ENCODE data around the gene UHMK1. TPM values are rescaled to one million over a fixed set of nuclear protein-coding genes. Genes with fewer than 3 reads are reported as not detected.

UHMK1 gene
- total and polyA plus RNA-seq, 7 donors, result 16.7 to 62.1 (median 35.4) TPM

- no peak for DNase-seq
- TF ChIP-seq, protein P1, sequence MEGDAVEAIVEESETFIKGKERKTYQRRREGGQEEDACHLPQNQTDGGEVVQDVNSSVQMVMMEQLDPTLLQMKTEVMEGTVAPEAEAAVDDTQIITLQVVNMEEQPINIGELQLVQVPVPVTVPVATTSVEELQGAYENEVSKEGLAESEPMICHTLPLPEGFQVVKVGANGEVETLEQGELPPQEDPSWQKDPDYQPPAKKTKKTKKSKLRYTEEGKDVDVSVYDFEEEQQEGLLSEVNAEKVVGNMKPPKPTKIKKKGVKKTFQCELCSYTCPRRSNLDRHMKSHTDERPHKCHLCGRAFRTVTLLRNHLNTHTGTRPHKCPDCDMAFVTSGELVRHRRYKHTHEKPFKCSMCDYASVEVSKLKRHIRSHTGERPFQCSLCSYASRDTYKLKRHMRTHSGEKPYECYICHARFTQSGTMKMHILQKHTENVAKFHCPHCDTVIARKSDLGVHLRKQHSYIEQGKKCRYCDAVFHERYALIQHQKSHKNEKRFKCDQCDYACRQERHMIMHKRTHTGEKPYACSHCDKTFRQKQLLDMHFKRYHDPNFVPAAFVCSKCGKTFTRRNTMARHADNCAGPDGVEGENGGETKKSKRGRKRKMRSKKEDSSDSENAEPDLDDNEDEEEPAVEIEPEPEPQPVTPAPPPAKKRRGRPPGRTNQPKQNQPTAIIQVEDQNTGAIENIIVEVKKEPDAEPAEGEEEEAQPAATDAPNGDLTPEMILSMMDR (IDR thresholded peaks at IDR 0.05), result no peak
Observed at GRCh38 chr1:162527314-162527713, 29.7 kb downstream of the UHMK1 start.

DNA sequence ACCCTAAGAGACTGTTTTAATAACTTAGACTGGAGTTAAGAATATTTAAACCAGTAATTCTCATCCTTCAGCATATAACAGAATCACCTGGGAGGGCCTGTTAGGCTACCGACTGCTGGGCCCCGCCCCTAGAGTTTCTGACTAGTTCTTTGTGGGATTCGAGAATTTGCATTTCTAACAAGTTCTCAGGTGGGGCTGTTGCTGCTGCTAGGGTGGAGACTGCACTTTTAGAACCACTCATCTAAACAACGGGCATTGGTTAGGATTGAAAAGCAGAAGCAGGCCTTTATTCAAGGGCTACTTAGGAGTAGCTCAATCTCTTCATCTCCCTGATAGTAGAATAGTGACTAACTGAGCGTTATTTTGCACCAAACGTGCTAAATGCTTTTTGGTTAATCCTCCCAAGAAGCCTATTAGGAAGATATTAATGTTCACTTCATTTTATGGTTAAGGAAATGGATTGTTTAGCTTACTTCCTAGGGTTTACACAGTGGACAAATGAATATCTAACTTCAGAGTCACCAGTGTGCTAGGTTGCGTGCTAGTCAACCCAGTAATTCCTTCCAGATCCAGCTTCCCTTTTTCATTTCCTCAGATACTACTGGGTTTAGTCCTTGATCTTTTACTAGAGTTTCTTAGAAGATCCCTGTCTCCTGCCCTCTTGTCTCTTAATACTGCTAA is 32.8 kb downstream of the UHMK1 start:
- H3K4me1 ChIP-seq, result no peaks in the 10 kb centered on the region
- H3K27ac ChIP-seq, result no peak overlapping the region
- TF ChIP-seq, protein P1 (IDR thresholded peaks at IDR 0.05), result no peak
- WGBS, 3 donors, result 77 to 80% (median 79%) methylated on average over 7 of the region's 7 CpGs
- DNase-seq, result no peak
- intact Hi-C loops (cut with DNase I), result no loop called here
- H3K27me3 ChIP-seq (ENCODE audit: insufficient read depth in 3 of 3, low read length in 2 of 3), result no peaks in the 10 kb centered on the region
- ATAC-seq, result no peak
- peaks cover 0 to 19% of the 10 kb centered on the region in 2 donors for H3K36me3 ChIP-seq (ENCODE audit: insufficient read depth in 1 of 2, low read depth in 1 of 2)
- H3K4me3 ChIP-seq, result no peak overlapping the region
- no peaks in the 10 kb centered on the region for H3K9me3 ChIP-seq

More at GRCh38 chr1:162527314-162527713, 29.7 kb downstream of the UHMK1 start:
- Histone ChIP-seq H3K4me3 (no peak overlapping the region), H3K27ac (no peak overlapping the region), H3K4me1 (no peaks in the 10 kb centered on the region), H3K27me3 (ENCODE audit: insufficient read depth in 3 of 3, low read length in 2 of 3) (no peaks in the 10 kb centered on the region), H3K36me3 (ENCODE audit: insufficient read depth in 1 of 2, low read depth in 1 of 2) (peaks cover 3 to 50% of the 10 kb centered on the region in 2 donors), H3K9me3 (no peaks in the 10 kb centered on the region)
- ATAC-seq, result no peak
- intact Hi-C loops (cut with DNase I), result no loop called here

DNA sequence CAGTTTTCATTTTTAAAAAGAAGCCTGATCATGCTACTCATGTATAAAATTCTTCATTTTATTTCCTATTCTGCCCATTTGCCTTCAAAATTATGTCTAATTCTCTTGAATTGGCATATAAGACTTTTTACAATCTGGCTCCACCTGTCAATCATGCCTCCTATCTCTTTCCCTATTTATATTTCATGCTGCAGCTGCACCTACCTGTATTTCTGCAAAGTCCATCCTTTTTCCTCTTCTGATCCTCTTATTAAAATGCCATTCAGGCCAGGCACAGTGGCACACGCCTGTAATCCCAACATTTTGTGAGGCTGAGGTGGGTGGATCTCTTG is 33.3 kb downstream of the UHMK1 start:
- Histone ChIP-seq H3K4me1 (no peaks in the 10 kb centered on the region), H3K27ac (no peak overlapping the region), H3K4me3 (no peak overlapping the region), H3K27me3 (ENCODE audit: insufficient read depth in 3 of 3, low read length in 2 of 3) (no peaks in the 10 kb centered on the region), H3K36me3 (ENCODE audit: insufficient read depth in 1 of 2, low read depth in 1 of 2) (peaks cover 0 to 14% of the 10 kb centered on the region in 2 donors), H3K9me3 (no peaks in the 10 kb centered on the region)
- ATAC-seq, result no peak
- intact Hi-C loops (cut with DNase I), result no loop called here
- no peak for DNase-seq
- WGBS, 3 donors, result 89 to 100% (median 91%) methylated on average over 1 of the region's 1 CpG
- TF ChIP-seq, protein P1 (IDR thresholded peaks at IDR 0.05), result no peak

DNA sequence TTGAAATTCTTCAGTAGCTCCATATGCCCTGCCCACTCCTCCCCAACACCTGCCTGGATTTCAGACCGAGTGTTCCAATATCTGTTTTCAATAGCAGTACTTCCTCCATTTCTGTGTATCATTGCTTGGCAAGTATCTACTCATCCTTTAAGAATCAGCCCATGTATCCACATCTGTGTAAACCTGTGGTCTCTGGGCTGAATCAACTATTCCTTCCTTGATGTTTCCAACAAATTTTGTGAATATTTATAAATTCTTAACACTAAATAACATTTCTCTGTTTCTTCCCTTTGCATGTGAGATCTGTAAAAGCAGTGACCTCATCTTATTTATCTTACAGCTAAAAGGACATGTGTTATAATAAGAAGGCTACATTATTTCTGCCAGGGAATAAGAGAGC is 37.9 kb downstream of the UHMK1 start:
- ATAC-seq (no peak), DNase-seq (no peak)
- Histone ChIP-seq H3K27ac (no peak overlapping the region), H3K9me3 (no peaks in the 10 kb centered on the region), H3K36me3 (ENCODE audit: insufficient read depth in 1 of 2, low read depth in 1 of 2) (no peaks in the 10 kb centered on the region), H3K4me3 (no peak overlapping the region), H3K4me1 (no peaks in the 10 kb centered on the region), H3K27me3 (ENCODE audit: insufficient read depth in 3 of 3, low read length in 2 of 3) (no peaks in the 10 kb centered on the region)
- intact Hi-C loops (cut with DNase I), result no loop called here
- 58 to 63% (median 59%) methylated on average over 1 of the region's 1 CpG for WGBS, 3 donors
- TF ChIP-seq, protein P1 (IDR thresholded peaks at IDR 0.05), result no peak

- Histone ChIP-seq H3K9me3 (no peaks in the 10 kb centered on the region), H3K27me3 (ENCODE audit: insufficient read depth in 3 of 3, low read length in 2 of 3) (no peaks in the 10 kb centered on the region), H3K4me3 (no peak overlapping the region), H3K36me3 (ENCODE audit: insufficient read depth in 1 of 2, low read depth in 1 of 2) (no peaks in the 10 kb centered on the region), H3K27ac (no peak overlapping the region), H3K4me1 (no peaks in the 10 kb centered on the region)
- TF ChIP-seq, protein P1 (IDR thresholded peaks at IDR 0.05), result no peak
- WGBS, 3 donors, result 90 to 92% (median 91%) methylated on average over 2 of the region's 2 CpGs
- DNase-seq, result no peak
- no peak for ATAC-seq
- intact Hi-C loops (cut with DNase I), result no loop called here
Observed at GRCh38 chr1:162536511-162536910, 38.9 kb downstream of the UHMK1 start.
